GM19372 (cell line): ENCODE measurements around the gene EIF4E.
"Not testable (repeated sequence)": the region's sequence is repeated elsewhere in the genome, so short reads cannot be mapped to it uniquely, and the experiment has no call there.

Experiments used
- ATAC-seq: cut with Tn5 transposase; IDR thresholded peaks from one replicate; pipeline ENCODE4 v1.9.1; 2021; ENCODE audit warnings: mild to moderate bottlenecking, low read depth, moderate library complexity; ENCODE audit not compliant: unreplicated experiment

Gene EIF4E

DNA sequence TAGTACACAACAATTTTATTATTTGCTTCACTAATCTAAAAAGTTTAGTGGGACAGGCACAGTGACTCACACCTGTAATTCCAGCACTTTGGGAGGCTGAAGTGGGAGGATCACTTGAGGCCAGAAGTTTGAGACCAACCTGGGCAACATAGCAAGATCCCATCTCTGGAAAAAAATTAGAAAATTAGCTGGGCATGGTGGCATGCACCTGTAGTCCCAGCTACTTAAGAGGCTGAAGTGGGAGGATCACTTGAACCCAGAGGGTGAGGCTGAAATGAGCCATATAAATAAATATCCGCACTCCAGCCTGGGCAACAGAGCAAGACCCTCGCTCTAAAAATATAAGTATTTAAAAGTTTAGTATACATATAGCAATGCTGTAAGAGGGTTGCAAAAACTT, 42.6 kb downstream of the EIF4E start:
- ATAC-seq, result not testable (repeated sequence)

DNA sequence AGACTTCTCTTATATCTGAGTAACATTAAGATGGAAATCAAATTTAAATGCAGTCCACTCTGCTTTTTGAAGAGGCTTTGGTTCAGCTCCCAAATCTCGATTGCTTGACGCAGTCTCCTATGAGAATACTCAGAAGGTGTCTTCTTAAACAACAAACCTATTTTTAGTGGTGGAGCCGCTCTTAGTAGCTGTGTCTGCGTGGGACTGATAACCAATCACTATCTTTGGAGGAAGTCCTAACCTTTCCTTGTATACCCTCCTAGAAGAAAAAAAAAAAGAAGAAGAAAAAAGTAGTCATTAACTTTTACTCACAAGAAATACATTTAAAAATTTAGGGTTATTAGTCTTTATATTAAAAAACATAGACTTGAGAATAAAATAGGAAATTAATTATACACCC, 48.0 kb downstream of the EIF4E start:
- ATAC-seq, result not testable (repeated sequence)

DNA sequence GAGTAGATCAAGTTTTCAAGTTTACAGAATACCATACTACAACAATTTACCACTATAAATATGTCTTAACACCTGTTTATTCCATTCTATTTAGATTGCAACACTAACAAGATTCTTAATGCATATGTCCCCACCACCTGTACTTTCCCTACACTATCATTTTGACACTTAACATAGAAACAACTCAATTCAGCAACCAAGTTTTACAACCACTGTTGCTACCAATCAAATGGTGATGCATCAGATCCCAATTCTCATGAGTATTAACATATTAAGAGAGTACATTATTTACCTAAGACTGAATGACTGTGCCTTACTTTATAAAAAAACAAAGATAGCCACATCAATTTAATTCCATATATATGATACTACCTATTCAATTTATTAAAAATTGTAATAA, 49.4 kb downstream of the EIF4E start:
- no peak for ATAC-seq

DNA sequence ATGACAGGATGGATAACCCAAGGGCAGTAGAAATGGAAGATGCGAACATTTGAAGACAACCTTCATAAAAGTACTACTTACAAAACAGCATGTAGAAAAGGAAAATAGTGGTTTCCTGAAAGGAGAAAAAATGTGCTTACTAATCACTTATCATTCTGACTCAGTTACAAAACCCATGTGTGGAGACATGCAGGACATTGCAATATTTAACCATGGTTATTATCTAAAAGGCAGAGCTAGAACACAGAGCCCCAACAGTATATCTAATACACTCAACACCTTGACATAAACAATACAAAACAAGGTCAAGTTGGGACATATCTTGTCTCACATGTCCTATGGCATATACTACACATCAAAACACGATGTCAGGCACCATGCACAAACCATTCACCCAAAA, 55.9 kb downstream of the EIF4E start:
- no peak for ATAC-seq

DNA sequence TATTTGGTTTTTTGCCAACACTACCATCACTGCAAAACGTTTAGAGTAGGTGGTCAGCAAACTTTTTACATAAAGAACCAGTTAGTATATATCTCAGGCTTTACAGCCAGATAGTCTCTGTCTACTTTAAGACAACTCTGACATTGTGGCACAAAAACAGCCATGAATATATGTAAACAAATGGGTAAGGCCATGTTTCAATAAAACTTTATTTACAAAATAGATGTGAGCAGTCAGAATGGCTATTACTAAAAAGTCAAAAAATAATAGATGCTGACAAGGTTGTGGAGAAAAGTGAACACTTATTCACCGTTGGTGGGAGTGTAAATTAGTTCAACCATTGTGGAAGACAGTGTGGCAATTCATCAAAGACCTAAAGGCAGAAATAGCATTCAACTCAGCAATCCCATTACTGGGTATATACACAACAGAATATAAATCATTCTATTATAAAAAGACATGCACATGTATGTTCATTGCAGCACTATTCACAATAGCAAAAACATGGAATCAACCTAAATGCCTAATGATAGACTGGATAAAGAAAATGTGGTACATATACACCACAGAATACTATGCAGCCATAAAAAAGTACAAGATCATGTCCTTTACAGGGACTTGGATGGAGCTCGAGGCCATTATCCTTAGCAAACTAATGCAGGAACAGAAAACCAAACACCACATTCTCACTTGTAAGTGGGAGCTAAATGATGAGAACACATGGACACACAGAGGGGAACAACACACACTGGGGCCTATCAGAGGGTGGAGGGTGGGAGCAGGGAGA, 56.6 kb downstream of the EIF4E start:
- ATAC-seq, result not testable (repeated sequence)

DNA sequence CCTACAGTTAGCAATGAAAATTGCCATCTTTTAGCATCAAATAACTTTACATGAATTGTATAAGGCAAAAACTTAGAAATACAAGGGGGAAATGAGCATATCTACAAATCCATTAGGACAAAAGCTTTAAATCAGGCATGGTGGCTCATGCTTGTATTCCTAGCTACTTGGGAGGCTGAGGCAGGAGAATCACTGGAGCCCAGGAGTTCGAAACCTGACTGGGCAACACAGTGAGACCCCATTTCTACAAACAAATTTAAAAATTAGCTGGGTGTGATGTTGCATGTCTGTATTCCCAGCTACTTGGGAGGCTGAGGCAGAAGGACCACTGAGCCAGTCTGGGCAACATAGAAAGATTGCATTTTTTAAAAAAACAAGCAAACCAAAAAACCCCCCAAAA, 61.3 kb downstream of the EIF4E start:
- no peak for ATAC-seq

DNA sequence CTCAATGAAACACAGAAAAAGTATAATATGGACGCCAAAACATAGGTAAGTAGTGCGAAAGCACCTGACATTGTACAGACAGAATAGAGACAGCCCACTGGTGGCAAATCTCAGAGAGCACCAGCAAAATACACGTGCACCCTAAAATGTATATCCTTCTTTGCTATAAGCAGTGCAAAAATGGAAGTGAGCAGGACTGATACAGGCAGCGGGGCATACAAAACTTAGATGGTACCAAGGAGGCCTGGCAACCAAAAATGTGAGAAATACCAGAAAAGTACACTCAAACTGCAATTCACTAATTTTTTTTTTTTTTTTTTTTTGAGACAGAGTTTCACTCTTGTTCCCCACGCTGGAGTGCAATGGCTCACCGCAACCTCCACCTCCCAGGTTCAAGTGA, 63.9 kb downstream of the EIF4E start:
- no peak for ATAC-seq

DNA sequence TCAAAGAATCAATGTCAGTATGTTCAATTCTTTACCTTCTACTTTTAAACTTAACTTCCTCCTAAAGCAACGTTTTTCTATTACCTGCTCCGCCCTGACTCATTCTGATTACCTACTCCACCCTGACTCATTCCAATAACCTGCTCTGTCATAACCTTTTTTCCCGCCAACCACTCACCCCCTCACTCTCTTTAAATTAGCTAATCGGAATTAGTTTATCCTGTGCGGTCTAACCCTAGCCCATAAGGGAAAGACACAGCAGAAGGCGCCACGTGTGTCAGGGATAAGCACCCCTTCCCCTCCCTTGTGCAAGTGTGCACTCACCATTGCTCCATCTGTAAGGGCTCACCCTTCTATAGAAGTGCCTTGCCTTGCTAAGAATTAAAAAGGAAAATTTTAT, 64.4 kb downstream of the EIF4E start:
- ATAC-seq, result no peak

DNA sequence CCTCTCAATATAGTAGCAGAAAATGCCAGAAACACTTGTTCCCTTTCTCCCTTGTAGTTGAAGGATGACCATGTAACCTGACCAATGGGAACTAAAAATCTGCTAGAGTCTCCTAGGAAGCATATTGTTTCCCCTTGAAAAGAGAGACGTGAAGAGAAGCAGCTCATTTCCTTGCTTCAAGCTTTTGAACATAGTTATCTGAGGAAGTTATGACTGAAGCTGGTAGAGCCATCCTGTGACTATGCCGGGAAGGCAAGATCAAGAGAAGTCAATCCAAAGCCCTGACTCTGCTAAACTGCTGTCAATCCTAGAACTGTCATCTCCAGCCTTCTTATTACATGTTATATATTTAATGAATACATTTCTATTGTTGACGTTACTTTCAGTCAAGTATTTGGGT, 66.6 kb downstream of the EIF4E start:
- no peak for ATAC-seq

DNA sequence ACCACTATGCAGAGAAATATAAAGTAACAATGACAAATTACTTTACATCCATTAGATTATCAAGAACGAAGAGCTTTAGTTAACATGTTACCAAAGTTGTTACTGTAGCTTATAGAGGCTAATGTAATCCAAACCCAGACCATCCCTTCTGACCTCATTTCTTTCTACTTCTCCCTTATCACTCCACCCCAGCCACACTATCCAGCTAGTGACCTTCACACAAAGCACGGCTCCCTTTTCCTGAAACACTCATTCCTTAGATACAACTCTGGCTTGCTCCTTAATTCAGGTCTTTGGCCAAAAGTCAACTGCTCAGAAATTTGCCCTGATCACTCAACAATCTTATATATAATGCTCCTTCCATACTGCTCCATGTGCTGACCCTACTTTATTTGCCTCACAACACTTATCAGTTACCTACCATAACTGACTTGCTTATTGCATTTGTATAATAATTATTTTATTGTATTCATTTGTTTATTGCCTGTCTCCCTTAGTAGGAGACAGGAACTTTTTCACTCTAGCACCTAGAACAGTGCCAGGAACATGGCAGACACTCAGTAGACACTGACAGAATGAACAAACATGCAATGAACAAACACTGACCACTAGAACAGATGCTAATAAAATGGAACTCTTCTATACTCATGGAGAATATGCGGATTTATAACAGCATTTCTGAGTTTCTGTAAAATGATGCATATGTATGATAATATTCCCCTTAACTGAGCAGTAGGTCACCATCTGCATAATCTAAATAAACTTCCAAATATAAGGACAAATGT, 67.6 kb downstream of the EIF4E start:
- ATAC-seq, result no peak

DNA sequence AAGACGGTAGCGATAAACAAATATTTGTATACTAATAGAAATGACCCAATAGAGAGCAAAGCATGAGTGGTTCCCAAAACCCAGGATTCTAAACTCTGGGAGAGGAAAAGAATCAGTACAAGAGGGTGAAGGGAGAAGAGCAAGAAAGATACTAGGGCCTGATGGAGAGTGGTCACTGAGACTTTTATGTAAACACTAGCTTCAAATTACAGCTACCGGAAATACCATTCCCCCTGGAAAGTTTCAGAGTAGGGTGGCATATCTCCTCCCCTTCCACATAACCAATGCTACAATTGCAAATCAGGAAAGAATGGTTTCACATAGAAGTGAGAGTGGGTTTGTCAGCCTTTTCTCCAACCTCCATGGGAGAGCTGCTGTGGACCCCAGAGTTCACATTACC, 77.1 kb downstream of the EIF4E start:
- no peak for ATAC-seq

DNA sequence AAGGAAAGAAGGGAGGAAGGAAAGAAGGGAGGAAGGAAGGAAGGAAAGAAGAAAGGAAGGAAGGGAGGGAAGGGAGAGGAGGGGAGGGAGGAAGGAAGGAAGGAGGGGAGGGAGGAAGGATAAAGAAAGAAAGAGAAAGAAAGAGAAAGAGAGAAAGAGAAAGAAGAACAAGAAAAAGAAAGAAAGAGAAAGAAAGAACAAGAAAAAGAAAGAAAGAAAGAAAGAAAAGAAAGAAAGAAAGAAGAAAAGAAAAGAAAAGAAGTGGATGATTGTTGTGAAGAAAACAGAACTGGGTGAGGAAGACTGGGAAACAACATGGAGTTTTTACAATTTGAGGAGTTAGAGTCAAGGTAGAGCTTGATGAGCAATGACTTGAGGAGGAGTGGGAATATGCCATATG, 78.0 kb downstream of the EIF4E start:
- ATAC-seq, result no peak

DNA sequence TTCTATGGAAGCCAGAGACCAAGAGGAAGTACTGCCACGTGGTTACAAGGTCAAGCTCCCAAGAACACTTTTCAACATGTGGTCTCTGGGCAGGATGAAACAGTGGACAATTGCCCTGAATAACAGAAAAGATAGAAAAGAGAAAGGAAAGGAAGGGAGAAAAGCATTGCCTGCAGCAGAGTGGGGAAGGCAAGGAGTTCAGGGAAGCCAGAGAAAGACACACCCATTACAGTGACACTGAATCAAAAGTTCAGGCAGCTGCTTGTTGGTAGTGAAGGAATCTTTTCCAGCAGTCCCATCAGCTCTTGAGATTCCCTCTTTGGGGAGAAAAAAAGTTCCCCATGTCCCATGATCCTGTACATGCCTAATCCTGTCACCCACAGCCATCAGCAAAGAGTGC, 80.5 kb downstream of the EIF4E start:
- ATAC-seq, result no peak

DNA sequence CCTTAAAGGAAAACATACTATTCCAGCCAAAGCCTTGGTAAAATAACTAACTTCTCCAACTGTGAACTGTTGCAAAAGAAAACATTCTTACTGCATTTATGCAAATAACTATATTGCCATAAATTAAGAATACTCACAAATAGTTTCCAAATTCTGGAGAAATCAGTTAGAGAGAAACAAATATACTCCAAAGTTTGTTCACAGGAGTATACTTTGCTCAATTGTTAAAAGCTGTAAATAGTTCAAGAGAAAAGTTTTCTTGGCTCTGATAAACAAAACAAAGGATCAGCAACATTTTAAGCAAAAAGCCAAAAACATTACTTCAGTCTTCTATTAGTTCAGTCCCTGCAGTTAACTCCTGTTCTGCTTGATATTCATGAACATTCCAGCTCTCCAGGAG, 83.0 kb downstream of the EIF4E start:
- no peak for ATAC-seq

DNA sequence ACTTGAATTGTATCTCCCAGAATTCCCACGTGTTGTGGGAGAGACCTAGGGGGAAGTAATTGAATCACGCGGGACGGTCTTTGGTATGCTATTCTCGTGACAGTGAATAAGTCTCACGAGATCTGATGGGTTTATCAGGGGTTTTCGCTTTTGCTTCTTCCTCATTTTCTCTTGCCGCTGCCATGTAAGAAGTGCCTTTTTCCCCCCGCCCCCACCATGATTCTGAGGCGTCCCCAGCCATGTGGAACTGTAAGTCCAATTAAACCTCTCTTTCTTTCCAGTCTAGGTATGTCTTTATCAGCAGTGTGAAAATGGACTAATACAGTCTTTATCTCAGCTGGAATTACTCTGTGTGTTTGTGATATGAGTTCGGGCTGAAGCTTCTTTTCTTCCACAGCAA, 86.0 kb downstream of the EIF4E start:
- ATAC-seq, result not testable (repeated sequence)

DNA sequence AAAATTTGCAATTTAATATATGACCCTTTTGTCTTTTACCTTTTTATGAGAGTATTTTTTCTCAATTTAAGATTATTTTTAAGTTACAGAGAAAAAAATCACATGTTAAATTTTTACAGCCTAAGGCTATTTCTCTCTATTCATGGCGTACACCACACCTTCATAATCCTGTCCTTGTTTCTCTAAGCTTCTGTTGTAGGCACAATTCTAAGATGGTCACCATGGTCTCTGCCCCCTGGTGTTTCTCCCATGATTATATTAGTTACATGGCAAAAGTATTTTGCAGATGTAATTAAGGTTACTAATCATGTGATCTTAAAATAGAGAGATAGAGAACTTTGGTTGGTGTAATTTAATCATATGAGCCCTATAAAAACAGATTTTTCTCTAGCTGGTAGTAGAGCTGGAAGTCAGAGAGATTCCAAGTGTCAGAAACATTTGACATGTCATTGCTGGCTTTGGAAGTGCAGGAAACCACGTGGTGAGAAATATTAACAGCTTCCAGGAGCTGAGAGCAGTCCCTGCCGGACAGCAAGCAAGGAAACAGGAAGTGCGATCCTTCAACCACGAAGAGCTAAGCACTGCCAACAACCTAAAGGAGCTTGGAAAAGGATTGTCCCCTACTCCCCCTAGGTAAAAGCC, 89.8 kb downstream of the EIF4E start:
- no peak for ATAC-seq

DNA sequence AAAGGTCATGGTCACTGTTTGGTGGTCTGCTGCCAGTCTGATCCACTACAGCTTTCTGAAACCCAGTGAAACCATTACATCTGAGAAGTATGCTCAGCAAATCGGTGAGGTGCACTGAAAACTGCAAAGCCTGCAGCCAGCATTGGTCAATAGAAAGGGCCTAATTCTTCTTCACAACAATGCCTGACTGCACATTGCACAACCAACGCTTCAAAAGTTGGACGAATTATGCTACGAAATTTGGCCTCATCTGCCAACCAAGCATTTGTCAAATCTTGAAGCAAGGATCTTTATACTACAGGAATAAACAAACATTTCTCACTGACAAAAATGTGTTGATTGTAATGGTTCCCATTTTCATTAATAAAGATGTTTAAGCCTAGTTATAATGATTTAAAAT, 90.4 kb downstream of the EIF4E start:
- ATAC-seq, result no peak

DNA sequence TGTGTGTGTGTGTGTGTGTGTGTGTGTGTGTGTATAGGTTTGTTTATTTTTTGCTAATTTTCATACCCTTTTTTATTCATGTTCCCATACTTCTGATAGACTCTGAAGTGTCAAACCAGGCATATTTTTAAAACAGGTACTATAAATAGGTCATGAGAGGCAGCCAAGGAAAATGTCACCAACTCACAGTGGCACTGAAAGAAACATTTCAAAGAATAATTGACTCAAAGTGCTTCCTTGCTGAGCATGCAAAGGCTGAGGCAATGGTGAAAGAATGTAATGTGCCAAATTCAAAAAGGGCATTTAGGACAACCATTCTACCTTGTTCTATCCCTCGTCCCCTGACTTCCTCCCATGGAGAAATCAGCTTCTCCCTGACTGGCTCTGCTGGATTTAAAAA, 95.5 kb downstream of the EIF4E start:
- ATAC-seq, result no peak

DNA sequence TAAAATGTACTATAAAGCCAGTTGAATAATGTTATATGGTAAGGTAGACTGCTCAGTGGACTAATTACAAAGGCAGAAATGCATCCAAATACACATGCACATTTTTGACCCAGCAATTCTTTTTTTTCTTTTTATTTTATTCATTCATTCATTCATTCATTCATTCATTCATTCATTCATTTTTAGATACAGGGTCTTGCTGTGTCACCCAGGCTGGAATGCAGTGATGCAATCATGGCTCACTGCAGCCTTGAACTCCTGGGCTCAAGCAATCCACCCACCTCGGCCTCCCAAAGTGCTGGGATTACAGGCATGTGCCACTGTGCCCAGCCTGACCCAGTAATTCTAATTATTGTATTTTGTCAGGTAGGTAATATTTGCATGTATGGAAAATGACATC, 97.9 kb downstream of the EIF4E start:
- not testable (repeated sequence) for ATAC-seq
